SK-N-SH (cell line): ENCODE results near the gene JAZF1. TPM values are rescaled to one million over a fixed set of nuclear protein-coding genes. Genes with fewer than 3 reads are reported as not detected.

Experiments used
- CTCF ChIA-PET: fragments of 300-600, 350-600 bp; formaldehyde crosslinking; extraction: SDS; loops from one replicate; lab custom pipeline; 2021; lab: Yijun Ruan, JAX
- POLR2A ChIA-PET: fragments of 350-600 bp; sonication (Branson Sonifier 250); formaldehyde crosslinking; extraction: SDS; loops from one replicate; lab custom pipeline; 2020; ENCODE audit warnings: antibody characterized with exemption, inconsistent platforms; lab: Yijun Ruan, JAX
- DNase-seq: peaks from one replicate; pipeline ENCODE4 v3.0.0; 2012
- H2AFZ ChIP-seq: fragments of 200-600 bp; sonication (generic); 2 replicates; pipeline ENCODE4 v1.8.1; 2016; ENCODE audit warnings: antibody characterized with exemption, mild to moderate bottlenecking, low read depth
- H3F3A ChIP-seq: fragments of 200-600 bp; sonication (generic); replicated peaks from 2 replicates; pipeline ENCODE3; 2016; ENCODE audit warnings: antibody characterized with exemption, mild to moderate bottlenecking; ENCODE audit not compliant: insufficient read depth
- H3K27ac ChIP-seq, 2 experiments: fragments of 200-500 bp in 1 of 2; fragments of 200-600 bp in 1 of 2; sonication (Bioruptor generic) in 1 of 2; sonication (generic), shearing (Covaris generic) in 1 of 2; 2 replicates each; pipeline versions ENCODE4 v1.5.1 to v1.6.1; 2014 to 2016; ENCODE audit warnings: low read depth in 2 of 2, inconsistent platforms in 1 of 2, low read length in 1 of 2, mild to moderate bottlenecking in 1 of 2, mixed read lengths in 1 of 2
- H3K27me3 ChIP-seq: fragments of 200-600 bp; sonication (generic), shearing (Covaris generic); 2 replicates; pipeline ENCODE4 v1.6.1; 2016; ENCODE audit warnings: mixed run types; ENCODE audit not compliant: insufficient read depth
- H3K36me3 ChIP-seq, 2 experiments: fragments of 200-500 bp in 1 of 2; fragments of 200-600 bp in 1 of 2; sonication (Bioruptor generic) in 1 of 2; sonication (generic) in 1 of 2; replicated peaks in 1 of 2; 2 replicates each; pipeline versions ENCODE3 to v1.5.1; 2014 to 2016; ENCODE audit warnings: low read length in 1 of 2, mild to moderate bottlenecking in 1 of 2; ENCODE audit not compliant: insufficient read depth in 2 of 2, control insufficient read depth in 1 of 2
- H3K4me1 ChIP-seq, 2 experiments: fragments of 200-500 bp in 1 of 2; fragments of 200-600 bp in 1 of 2; sonication (Bioruptor generic) in 1 of 2; sonication (generic), shearing (Covaris generic) in 1 of 2; 2 replicates each; pipeline versions ENCODE4 v1.5.1 to v1.6.1; 2014 to 2016; ENCODE audit warnings: low read depth in 1 of 2, low read length in 1 of 2, mixed run types in 1 of 2; ENCODE audit not compliant: insufficient read depth in 2 of 2, control insufficient read depth in 1 of 2
- H3K4me2 ChIP-seq: fragments of 200-600 bp; sonication (generic), shearing (Covaris generic); 2 replicates; pipeline ENCODE4 v1.6.1; 2017; ENCODE audit warnings: mixed run types
- H3K4me3 ChIP-seq, 2 experiments: fragments of 200-500 bp in 1 of 2; fragments of 200-600 bp in 1 of 2; sonication (Bioruptor generic) in 1 of 2; sonication (generic), shearing (Covaris generic) in 1 of 2; 2 replicates each; pipeline versions ENCODE4 v1.5.1 to v1.8.1; 2014 to 2016; ENCODE audit warnings: low read depth in 2 of 2, inconsistent platforms in 1 of 2, low read length in 1 of 2, mild to moderate bottlenecking in 1 of 2, mixed read lengths in 1 of 2, moderate library complexity in 1 of 2
- H3K79me2 ChIP-seq: fragments of 200-600 bp; sonication (generic); 2 replicates; pipeline ENCODE4 v1.8.1; 2017; ENCODE audit warnings: mild to moderate bottlenecking; ENCODE audit not compliant: insufficient read depth
- H3K9ac ChIP-seq: fragments of 200-600 bp; sonication (generic); 2 replicates; pipeline ENCODE4 v1.6.1; 2017; ENCODE audit warnings: mixed run types
- H3K9me2 ChIP-seq: fragments of 200-600 bp; sonication (generic); 2 replicates; pipeline ENCODE4 v1.6.1; 2017; ENCODE audit warnings: mixed run types
- H3K9me3 ChIP-seq: fragments of 200-600 bp; sonication (generic); 2 replicates; pipeline ENCODE4 v1.6.1; 2017; ENCODE audit warnings: mixed run types, mild to moderate bottlenecking, moderate library complexity
- H4K20me1 ChIP-seq: fragments of 200-600 bp; sonication (generic); 2 replicates; pipeline ENCODE4 v1.6.1; 2017; ENCODE audit warnings: mild to moderate bottlenecking, mixed run types; ENCODE audit not compliant: insufficient read depth
- CTCF ChIP-seq: fragments of 200-600 bp; sonication (generic); IDR thresholded peaks from 2 replicates; pipeline ENCODE4 v1.6.1; 2017; ENCODE audit warnings: antibody characterized with exemption, mild to moderate bottlenecking, moderate library complexity
- FOXJ3 ChIP-seq: sonication (generic); formaldehyde crosslinking; IDR thresholded peaks from 2 replicates; pipeline ENCODE4 v1.5.1; 2020; ENCODE audit warnings: mild to moderate bottlenecking, missing genetic modification reagents
- GABPA ChIP-seq: IDR thresholded peaks from 2 replicates; pipeline ENCODE4 v1.4.0; 2012; ENCODE audit warnings: low read depth, mild to moderate bottlenecking
- IRF3 ChIP-seq: fragments of 150-350 bp; IDR thresholded peaks from 2 replicates; pipeline ENCODE4 v1.6.1; 2016; ENCODE audit warnings: mild to moderate bottlenecking, low read depth, low read length
- JUND ChIP-seq: IDR thresholded peaks from 2 replicates; pipeline ENCODE4 v1.4.0; 2012
- MEF2A ChIP-seq: IDR thresholded peaks from 2 replicates; pipeline ENCODE4 v1.4.0; 2012; ENCODE audit warnings: low read depth, borderline replicate concordance
- NFIC ChIP-seq: IDR thresholded peaks from 2 replicates; pipeline ENCODE4 v1.4.0; 2012; ENCODE audit warnings: borderline replicate concordance
- RAD21 ChIP-seq: IDR thresholded peaks from 2 replicates; pipeline ENCODE4 v1.6.1; 2012; ENCODE audit warnings: mild to moderate bottlenecking, low read length
- SIN3A ChIP-seq: IDR thresholded peaks from 2 replicates; pipeline ENCODE4 v1.6.1; 2012; ENCODE audit warnings: low read depth, mild to moderate bottlenecking, low read length, moderate library complexity, borderline replicate concordance
- SMC3 ChIP-seq: IDR thresholded peaks from 2 replicates; pipeline ENCODE4 v1.6.1; 2012; ENCODE audit warnings: low read depth, low read length, improper control_type of control experiment
- TCF12 ChIP-seq: IDR thresholded peaks from 2 replicates; pipeline ENCODE4 v1.4.0; 2012
- WGBS: methylation state at CpG from one replicate; pipeline ENCODE4 v1.1.6; 2017; ENCODE audit warnings: low lambda C conversion rate; 5-methylcytosine and 5-hydroxymethylcytosine counted together
- polyA plus RNA-seq, 3 experiments: library from polyadenylated mRNA; depleted of rRNA; stranded (reverse); fragments of >200 nt; gene quantifications; 2 replicates each; pipeline ENCODE4 v1.2.3, GENCODE V29; 2012

JAZF1 gene
- polyA plus RNA-seq, 1 of the 3 experiments (the other 2 are of a cell fraction), result 1.7 TPM

DNA sequence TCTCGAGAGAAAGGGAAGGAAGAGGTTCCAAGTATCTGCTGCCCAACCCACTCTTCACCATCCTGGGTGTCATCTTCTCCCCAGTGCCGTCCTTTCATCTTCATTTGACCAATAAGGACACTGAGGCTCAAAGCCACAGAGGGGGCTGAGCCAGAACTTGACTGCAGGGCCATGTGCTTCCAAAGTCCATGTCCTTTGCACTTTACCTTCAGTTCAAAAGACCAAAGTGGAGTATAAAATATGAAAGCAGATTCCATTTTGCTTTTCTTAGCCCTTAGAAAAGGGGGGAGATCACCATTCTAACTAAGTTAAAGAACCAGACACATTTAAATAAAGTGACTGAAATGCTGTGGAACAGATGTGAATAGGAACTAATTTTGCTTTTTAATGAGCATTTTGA is 56.2 kb downstream of the JAZF1 start:
- no peaks in the 10 kb centered on the region for H3K79me2 ChIP-seq

DNA sequence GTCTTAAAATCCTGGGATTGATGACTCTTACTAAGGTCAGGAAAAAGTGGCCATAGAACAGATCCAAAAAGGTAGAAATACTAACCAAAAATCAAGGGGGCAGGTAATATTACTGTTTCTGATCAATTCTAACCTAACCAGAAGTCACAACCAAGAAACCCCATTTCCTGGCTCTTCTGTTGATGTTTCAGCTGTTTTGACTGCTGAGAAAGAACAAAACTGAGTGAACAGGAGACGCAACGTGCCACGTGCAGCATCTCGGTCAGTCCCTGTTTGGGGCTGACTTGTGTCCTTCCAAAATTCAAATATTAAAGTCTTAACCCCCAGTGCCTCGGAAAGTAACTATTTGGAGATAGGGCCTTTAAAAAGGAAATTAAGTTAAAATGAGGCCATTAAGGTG is 56.8 kb downstream of the JAZF1 start:
- Histone ChIP-seq H3K27ac (no peak overlapping the region), H3K9ac (no peak overlapping the region), H3F3A (no peaks in the 10 kb centered on the region), H3K4me3 (no peak overlapping the region), H3K79me2 (no peaks in the 10 kb centered on the region), H3K36me3 (no peaks in the 10 kb centered on the region), H4K20me1 (no peaks in the 10 kb centered on the region), H2AFZ (no peak overlapping the region), H3K27me3 (no peaks in the 10 kb centered on the region), H3K4me2 (no peak overlapping the region), H3K9me3 (no peaks in the 10 kb centered on the region), H3K4me1 (peaks cover 0 to 2% of the 10 kb centered on the region in 2 experiments; a peak in 1 of 4 replicates), H3K9me2 (no peaks in the 10 kb centered on the region)
- no peak for DNase-seq
- ChIA-PET CTCF (interaction anchor here (0.6 to 4.7 kb wide), 4 partner anchors 27 to 751 kb away, joined by 3 to 17 read pairs (median 6); no protein-coding TSS in a partner anchor), POLR2A (no interaction called here)
- WGBS, result 92% methylated on average over 5 of the region's 5 CpGs
- TF ChIP-seq FOXJ3 (no peak), CTCF (no peak), TCF12 (no peak)
- TF ChIP-seq, all 33 proteins: peak for 0

More for the DNA sequence above, 56.2 kb downstream of the JAZF1 start:
- no peaks in the 10 kb centered on the region for H4K20me1 ChIP-seq
- no peaks in the 10 kb centered on the region for H3K27me3 ChIP-seq
- ChIA-PET POLR2A (no interaction called here), CTCF (interaction anchor here (1.9 to 5.1 kb wide), 4 partner anchors 10 to 47 kb away, joined by 5 to 28 read pairs (median 12); no protein-coding TSS in a partner anchor)
- no peaks in the 10 kb centered on the region for H3K36me3 ChIP-seq
- WGBS, result 73% methylated on average over 2 of the region's 2 CpGs
- no peaks in the 10 kb centered on the region for H3K9me3 ChIP-seq
- H2AFZ ChIP-seq, result no peak overlapping the region
- H3K9me2 ChIP-seq, result no peaks in the 10 kb centered on the region
- H3K4me3 ChIP-seq, result no peak overlapping the region
- DNase-seq, result no peak
- TF ChIP-seq IRF3 (no peak), MEF2A (no peak), RAD21 (no peak), GABPA (no peak), NFIC (no peak)
- peaks cover 0 to 5% of the 10 kb centered on the region in 2 experiments; a peak in 1 of 4 replicates for H3K4me1 ChIP-seq
- H3K27ac ChIP-seq, result no peak overlapping the region
- no peak overlapping the region for H3K4me2 ChIP-seq
- no peaks in the 10 kb centered on the region for H3F3A ChIP-seq
- no peak overlapping the region for H3K9ac ChIP-seq

DNA sequence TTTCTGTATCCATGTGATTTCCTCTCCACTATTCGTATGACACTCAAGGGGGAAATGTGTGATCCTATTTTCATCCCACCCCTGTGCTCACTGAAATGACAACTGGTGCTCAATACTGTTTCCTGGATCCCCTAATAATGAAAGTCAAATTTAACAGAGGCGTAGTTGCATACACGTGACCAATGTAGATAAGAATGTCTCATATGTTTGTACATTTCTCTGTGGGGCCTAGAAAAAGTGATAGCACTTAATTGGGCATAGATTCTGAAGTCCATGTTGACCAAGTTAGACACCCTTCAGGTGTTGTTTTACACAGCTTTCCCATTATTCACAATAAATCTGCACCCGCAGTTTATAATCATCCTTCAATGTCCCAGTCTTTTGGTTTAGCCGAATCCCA is 59.1 kb downstream of the JAZF1 start:
- H4K20me1 ChIP-seq, result no peaks in the 10 kb centered on the region
- POLR2A ChIA-PET, result no interaction called here
- WGBS, result 94% methylated on average over 5 of the region's 5 CpGs

More for the DNA sequence above, 59.1 kb downstream of the JAZF1 start:
- Histone ChIP-seq H3K27me3 (no peaks in the 10 kb centered on the region), H3K9ac (no peak overlapping the region), H3F3A (no peaks in the 10 kb centered on the region), H3K79me2 (no peaks in the 10 kb centered on the region), H3K9me2 (no peaks in the 10 kb centered on the region), H3K4me1 (no peaks in the 10 kb centered on the region; a peak in 1 of 4 replicates), H3K27ac (no peak overlapping the region), H3K9me3 (no peaks in the 10 kb centered on the region), H3K36me3 (no peaks in the 10 kb centered on the region), H3K4me3 (no peak overlapping the region), H3K4me2 (no peak overlapping the region), H2AFZ (no peak overlapping the region)
- TF ChIP-seq GABPA (no peak), IRF3 (no peak), SMC3 (no peak), SIN3A (no peak), NFIC (no peak), JUND (no peak)
- DNase-seq, result no peak
- CTCF ChIA-PET, result interaction anchor here (0.6 to 4.7 kb wide), 7 partner anchors 9 to 101 kb away, joined by 3 to 17 read pairs (median 4); no protein-coding TSS in a partner anchor
